Measurements from ENCODE around the gene RILP.

The RILP gene

GRCh38 chr17:1629504-1630310, 20.0 kb downstream of the RILP start:
- peak; percentile 41 for DNase-seq (ENCODE audit: low read depth)

GRCh38 chr17:1628856-1629503, 20.7 kb downstream of the RILP start:
- DNase-seq (ENCODE audit: low read depth) = peak; percentile 92

- DNase-seq (ENCODE audit: low read depth) = peak; percentile 74
These were observed 21.4 kb downstream of the RILP start, which contains the start of gene SLC43A2 for GRCh38 chr17:1627982-1628855. SLC43A2 (minus strand) TSS chr17:1628834; CDS start chr17:1627874, 960 bp downstream.

- DNase-seq (ENCODE audit: low read depth) = no peak
These were observed 22.3 kb downstream of the RILP start for GRCh38 chr17:1627182-1627981.

GRCh38 chr17:1626333-1626732, 23.3 kb downstream of the RILP start:
- no peak for DNase-seq (ENCODE audit: low read depth)

GRCh38 chr17:1625581-1625980, 24.1 kb downstream of the RILP start:
- no peak for DNase-seq (ENCODE audit: low read depth)

GRCh38 chr17:1625053-1625452, 24.6 kb downstream of the RILP start:
- DNase-seq (ENCODE audit: low read depth) = no peak

- DNase-seq (ENCODE audit: low read depth) = no peak
These were observed 25.0 kb downstream of the RILP start for GRCh38 chr17:1624650-1625049.

GRCh38 chr17:1623057-1623630, 26.5 kb downstream of the RILP start:
- DNase-seq (ENCODE audit: low read depth) = no peak

GRCh38 chr17:1621273-1621954, 28.3 kb downstream of the RILP start:
- DNase-seq (ENCODE audit: low read depth) = no peak

- DNase-seq (ENCODE audit: low read depth) = no peak
These were observed 29.2 kb downstream of the RILP start for GRCh38 chr17:1620486-1620885.

GRCh38 chr17:1617620-1618174, 32.0 kb downstream of the RILP start:
- peak; percentile 85 for DNase-seq (ENCODE audit: low read depth)

- DNase-seq (ENCODE audit: low read depth) = no peak
These were observed 33.6 kb downstream of the RILP start for GRCh38 chr17:1616101-1616500.

GRCh38 chr17:1612400-1612799, 37.3 kb downstream of the RILP start:
- no peak for DNase-seq (ENCODE audit: low read depth)

- DNase-seq (ENCODE audit: low read depth) = no peak
These were observed 38.0 kb downstream of the RILP start for GRCh38 chr17:1611715-1612114.

- DNase-seq (ENCODE audit: low read depth) = no peak
These were observed 41.0 kb downstream of the RILP start for GRCh38 chr17:1608676-1609075.

GRCh38 chr17:1607971-1608320, 41.7 kb downstream of the RILP start:
- DNase-seq (ENCODE audit: low read depth) = no peak

GRCh38 chr17:1606352-1606985, 43.2 kb downstream of the RILP start:
- no peak for DNase-seq (ENCODE audit: low read depth)

- no peak for DNase-seq (ENCODE audit: low read depth)
These were observed 43.9 kb downstream of the RILP start for GRCh38 chr17:1605681-1606351.
